ENCODE measurements around the gene ITGAE. TPM values are rescaled to one million over a fixed set of nuclear protein-coding genes. Genes with fewer than 3 reads are reported as not detected.
A peak's percentile ranks its signal among the peaks of the same experiment; 100 is the strongest.

The ITGAE gene
- total RNA-seq, 2 donors from 2014 or later = 9.1 to 12.9 TPM

DNA sequence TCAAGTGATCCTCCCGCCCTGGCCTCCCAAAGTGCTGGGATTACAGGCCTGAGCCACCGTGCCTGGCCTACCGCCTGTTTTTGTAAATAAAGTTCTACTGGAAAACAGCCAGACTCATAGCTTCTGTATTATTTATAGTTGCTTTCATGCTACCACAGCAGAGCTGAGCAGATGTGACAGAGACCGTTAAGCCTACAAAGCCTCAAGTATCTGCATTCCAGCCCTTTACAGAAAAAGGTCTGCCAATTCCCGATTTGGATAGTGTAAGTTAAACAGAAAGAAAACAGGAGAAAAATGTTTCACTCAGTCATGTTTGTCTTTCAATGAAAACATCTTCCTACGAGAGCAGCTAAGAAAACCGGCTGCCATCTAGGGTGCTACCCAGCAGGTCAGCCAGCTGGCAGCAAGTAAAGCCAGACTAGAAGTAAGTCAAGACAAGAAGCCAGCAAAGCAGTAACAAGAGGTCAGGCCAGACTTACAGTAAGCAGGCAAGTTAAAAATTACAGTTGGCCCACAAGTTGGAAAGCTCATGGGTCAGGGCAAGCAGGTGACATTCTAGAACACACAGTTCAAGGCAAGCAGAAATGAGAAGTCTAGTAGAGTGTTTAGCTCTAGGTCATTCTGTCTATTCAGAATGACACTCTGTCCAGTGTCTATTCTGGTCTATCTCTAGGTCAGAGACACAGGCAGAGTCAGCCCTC, 27.3 kb upstream of the ITGAE start:
- DNase-seq (no peak), ATAC-seq (no peak)
- Histone ChIP-seq H3K4me3 (no peak overlapping the region), H3K27ac (no peak overlapping the region), H3K36me3 (replicated peaks in 1 of 2; ENCODE audit: insufficient read depth in 1 of 2, low read depth in 2 of 2) (peaks cover 5 to 36% of the 10 kb centered on the region in 2 donors), H3K27me3 (no peaks in the 10 kb centered on the region), H3K4me1 (no peaks in the 10 kb centered on the region), H3K9me3 (no peaks in the 10 kb centered on the region)
- 63 to 69% methylated on average over 7 of the region's 7 CpGs for WGBS, 2 donors
- intact Hi-C loops (cut with DNase I) = loop anchor here (10.0 kb wide), 1 partner anchor 94 kb away; no protein-coding TSS in a partner anchor
- TF ChIP-seq, protein P1, sequence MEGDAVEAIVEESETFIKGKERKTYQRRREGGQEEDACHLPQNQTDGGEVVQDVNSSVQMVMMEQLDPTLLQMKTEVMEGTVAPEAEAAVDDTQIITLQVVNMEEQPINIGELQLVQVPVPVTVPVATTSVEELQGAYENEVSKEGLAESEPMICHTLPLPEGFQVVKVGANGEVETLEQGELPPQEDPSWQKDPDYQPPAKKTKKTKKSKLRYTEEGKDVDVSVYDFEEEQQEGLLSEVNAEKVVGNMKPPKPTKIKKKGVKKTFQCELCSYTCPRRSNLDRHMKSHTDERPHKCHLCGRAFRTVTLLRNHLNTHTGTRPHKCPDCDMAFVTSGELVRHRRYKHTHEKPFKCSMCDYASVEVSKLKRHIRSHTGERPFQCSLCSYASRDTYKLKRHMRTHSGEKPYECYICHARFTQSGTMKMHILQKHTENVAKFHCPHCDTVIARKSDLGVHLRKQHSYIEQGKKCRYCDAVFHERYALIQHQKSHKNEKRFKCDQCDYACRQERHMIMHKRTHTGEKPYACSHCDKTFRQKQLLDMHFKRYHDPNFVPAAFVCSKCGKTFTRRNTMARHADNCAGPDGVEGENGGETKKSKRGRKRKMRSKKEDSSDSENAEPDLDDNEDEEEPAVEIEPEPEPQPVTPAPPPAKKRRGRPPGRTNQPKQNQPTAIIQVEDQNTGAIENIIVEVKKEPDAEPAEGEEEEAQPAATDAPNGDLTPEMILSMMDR (IDR thresholded peaks at IDR 0.05) = no peak
- TF ChIP-seq POLR2A (IDR thresholded peaks at IDR 0.05) = no peak

DNA sequence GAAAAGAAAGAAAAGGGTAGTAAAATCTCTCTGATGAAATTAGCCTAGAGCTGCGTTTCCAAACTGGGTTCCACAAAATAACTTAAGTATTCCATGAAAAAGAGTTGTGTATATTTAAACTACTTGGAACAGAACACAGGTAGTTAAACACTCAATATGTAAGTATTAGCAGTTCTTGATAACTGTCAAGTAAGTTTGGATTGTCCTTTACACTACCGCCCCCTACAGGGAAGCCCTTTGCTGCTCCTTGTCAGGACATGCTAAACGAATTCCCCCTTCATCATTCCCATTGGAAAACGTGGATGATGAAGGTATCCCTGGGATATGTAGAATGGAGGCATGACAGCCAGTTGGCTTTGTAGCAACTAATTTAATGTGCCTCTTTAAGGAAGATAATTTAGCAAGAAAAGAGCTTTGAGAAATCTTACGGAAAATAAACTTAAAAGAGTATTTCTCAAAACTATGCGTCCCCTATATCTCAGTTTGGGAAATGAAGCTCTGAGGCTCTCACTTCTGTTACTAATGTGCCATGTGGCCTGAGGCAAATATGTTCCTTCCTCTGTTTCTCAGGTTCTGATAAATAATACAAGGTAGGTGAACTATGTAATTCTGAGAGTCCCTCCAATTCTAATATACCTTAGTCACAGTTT, 26.3 kb upstream of the ITGAE start:
- H3K4me1 ChIP-seq = no peaks in the 10 kb centered on the region
- ATAC-seq (peak; percentile 48), DNase-seq (peak; percentile 51 to 78 (median 74))
- no peaks in the 10 kb centered on the region for H3K27me3 ChIP-seq
- no peaks in the 10 kb centered on the region for H3K9me3 ChIP-seq
- no peak overlapping the region for H3K4me3 ChIP-seq
- intact Hi-C loops (cut with DNase I) = loop anchor here (10.0 kb wide), 1 partner anchor 92 kb away; no protein-coding TSS in a partner anchor
- H3K36me3 ChIP-seq (replicated peaks in 1 of 2; ENCODE audit: insufficient read depth in 1 of 2, low read depth in 2 of 2) = peaks cover 5 to 38% of the 10 kb centered on the region in 2 donors
- WGBS, 2 donors = 52 to 54% methylated on average over 6 of the region's 6 CpGs
- TF ChIP-seq POLR2A (IDR thresholded peaks at IDR 0.05) = no peak
- TF ChIP-seq, protein P1 (IDR thresholded peaks at IDR 0.05) = peak; percentile 23 to 69 (median 51)
- H3K27ac ChIP-seq = no peak overlapping the region

DNA sequence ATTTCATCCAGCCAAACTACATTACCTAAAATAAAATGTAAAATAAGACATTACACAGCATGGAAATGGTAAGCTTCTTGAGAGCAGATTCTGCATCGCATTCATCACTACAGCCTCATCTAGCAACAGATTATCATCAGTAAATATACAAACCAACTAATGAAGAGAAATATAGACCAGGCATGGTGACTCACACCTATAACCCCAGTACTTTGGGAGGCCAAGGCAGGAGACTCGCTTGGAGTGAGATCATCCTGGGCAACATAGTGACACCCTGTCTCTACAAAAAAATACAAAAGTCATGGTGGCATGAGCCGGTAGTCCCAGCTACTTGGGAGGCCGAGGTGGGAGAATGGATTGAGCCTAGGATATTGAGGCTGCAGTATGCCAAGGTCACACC, 25.2 kb upstream of the ITGAE start:
- TF ChIP-seq POLR2A (IDR thresholded peaks at IDR 0.05) = no peak
- TF ChIP-seq, protein P1 (IDR thresholded peaks at IDR 0.05) = no peak
- intact Hi-C loops (cut with DNase I) = loop anchor here (10.0 kb wide), 1 partner anchor 91 kb away; no protein-coding TSS in a partner anchor
- Histone ChIP-seq H3K27me3 (no peaks in the 10 kb centered on the region), H3K9me3 (no peaks in the 10 kb centered on the region), H3K4me1 (no peaks in the 10 kb centered on the region), H3K27ac (no peak overlapping the region), H3K4me3 (no peak overlapping the region), H3K36me3 (replicated peaks in 1 of 2; ENCODE audit: insufficient read depth in 1 of 2, low read depth in 2 of 2) (peaks cover 5 to 42% of the 10 kb centered on the region in 2 donors)
- DNase-seq (no peak), ATAC-seq (no peak)
- WGBS, 2 donors = 88 to 90% methylated on average over 3 to 4 of the region's 4 CpGs

DNA sequence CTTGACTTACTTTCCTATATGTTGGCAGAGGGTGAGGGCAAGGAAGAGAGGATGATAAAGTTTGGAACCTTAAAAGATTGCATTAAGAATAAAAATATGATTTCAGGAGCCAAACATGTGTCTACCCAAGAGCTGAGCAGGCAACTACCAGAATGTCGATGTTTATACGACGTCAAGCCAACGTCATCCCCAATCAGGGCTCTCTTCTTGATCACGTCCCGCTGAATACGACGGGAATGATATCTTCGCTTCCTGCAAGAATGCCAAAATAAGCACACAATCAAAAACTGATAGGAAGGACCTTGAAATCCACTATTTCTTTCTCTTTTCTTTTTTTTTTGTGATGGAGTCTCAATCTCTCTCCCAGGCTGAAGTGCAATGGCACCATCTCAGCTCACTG, 20.1 kb upstream of the ITGAE start:
- intact Hi-C loops (cut with DNase I) = loop anchor here (10.0 kb wide), 1 partner anchor 86 kb away; no protein-coding TSS in a partner anchor
- 63 to 78% methylated on average over 9 of the region's 9 CpGs for WGBS, 2 donors
- ATAC-seq = no peak

More for the DNA sequence above, 20.1 kb upstream of the ITGAE start:
- Histone ChIP-seq H3K27ac (no peak overlapping the region), H3K36me3 (replicated peaks in 1 of 2; ENCODE audit: insufficient read depth in 1 of 2, low read depth in 2 of 2) (peaks cover 0 to 47% of the 10 kb centered on the region in 2 donors), H3K27me3 (no peaks in the 10 kb centered on the region), H3K4me3 (no peak overlapping the region), H3K4me1 (no peaks in the 10 kb centered on the region), H3K9me3 (no peaks in the 10 kb centered on the region)
- no peak for DNase-seq
- TF ChIP-seq, protein P1 (IDR thresholded peaks at IDR 0.05) = no peak
- no peak for TF ChIP-seq POLR2A (IDR thresholded peaks at IDR 0.05)
